NCI-H2029 treated with DMSO at 0.1 percent for 48 hours (cell line): Measurements from ENCODE around the gene CD4.

Source experiments
- DNase-seq: peaks from one replicate; lab custom pipeline; 2025; lab: John Stamatoyannopoulos, UW

The CD4 gene

DNA sequence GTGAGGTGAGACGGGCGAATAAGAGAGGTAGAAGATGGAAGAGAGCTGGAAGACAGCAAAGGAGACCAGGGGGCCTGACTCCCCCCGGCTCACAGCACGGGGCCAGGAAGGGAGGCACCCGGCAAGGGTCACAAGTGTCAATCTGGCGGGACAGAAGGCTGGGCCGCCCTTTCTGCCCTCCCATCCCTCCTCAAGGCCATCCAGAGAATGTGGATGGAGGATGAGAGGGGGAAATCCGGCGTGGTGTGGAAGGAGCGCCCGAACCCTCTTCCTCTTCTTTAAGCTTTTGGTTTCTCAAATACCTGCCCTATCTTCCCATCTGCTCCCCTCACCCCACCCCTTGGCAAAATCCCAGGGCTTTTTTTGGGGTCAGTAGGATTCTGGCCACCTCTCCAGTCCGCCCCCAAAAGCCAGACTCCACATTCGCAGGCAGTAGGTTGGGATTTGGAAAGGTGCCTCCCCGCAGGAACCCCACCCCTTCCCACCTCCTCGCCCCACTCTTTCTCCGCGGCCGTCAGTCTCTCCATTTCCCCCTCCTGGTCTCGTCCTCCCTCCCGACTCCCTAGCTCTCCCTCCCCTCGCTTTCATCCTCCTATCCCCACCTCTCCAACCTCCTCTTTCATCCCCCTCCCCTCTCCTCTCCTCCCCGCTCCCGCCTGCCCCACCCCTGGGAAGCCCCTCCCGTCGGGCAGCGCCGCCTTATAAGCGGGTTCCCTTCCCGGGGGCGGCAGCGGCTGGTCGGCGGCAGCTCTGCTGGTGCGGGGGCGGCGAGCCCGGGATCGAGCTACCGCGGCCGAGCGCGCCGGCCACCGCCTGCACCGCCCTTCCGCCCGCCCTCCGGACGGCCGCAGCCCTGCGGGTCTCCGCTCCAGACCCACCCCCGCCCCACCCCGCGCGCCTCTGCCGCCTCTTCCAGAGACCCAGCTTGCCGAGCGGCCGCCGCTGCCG lies 23.4 kb upstream of the CD4 start, which contains the start of gene PTMS:
Gene PTMS (plus strand): TSS at position 730 of the 948 bp plus-strand sequence. CDS start 343 bp downstream, outside the sequence.
- peak; percentile 60 for DNase-seq

DNA sequence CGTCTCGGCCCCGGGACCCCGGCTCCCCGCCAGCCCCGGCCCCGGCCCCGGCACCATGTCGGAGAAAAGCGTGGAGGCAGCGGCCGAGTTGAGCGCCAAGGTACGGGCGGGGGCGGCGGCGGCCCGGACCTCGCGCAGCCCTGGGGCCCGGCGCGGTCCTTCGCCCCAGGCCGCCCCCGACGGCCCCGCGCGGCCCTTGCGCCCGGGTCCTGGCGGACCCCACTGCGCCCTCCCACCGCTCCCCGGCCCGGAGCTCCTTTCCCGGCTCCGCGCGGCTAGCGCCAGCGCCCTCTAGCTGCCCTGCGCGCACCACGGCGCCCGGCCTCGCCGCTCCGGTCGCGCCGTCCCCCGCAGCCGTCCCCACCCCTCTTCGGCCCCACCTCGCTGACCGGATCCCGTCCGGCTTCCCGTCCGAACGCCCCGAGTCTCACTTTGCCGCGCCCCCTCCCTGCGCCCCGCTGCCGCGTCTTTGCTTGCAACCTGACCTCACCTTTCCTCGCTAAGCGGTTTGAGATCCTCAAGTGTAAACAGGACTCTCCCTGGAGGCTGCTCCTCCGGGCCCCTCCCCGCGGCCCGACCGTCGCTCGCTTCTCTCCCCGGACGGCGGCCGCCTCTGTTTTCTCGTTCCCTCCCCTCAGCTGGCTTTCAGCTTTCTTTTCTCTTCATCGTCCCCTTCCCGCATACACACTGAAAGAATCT lies 22.5 kb upstream of the CD4 start:
- DNase-seq: no peak

DNA sequence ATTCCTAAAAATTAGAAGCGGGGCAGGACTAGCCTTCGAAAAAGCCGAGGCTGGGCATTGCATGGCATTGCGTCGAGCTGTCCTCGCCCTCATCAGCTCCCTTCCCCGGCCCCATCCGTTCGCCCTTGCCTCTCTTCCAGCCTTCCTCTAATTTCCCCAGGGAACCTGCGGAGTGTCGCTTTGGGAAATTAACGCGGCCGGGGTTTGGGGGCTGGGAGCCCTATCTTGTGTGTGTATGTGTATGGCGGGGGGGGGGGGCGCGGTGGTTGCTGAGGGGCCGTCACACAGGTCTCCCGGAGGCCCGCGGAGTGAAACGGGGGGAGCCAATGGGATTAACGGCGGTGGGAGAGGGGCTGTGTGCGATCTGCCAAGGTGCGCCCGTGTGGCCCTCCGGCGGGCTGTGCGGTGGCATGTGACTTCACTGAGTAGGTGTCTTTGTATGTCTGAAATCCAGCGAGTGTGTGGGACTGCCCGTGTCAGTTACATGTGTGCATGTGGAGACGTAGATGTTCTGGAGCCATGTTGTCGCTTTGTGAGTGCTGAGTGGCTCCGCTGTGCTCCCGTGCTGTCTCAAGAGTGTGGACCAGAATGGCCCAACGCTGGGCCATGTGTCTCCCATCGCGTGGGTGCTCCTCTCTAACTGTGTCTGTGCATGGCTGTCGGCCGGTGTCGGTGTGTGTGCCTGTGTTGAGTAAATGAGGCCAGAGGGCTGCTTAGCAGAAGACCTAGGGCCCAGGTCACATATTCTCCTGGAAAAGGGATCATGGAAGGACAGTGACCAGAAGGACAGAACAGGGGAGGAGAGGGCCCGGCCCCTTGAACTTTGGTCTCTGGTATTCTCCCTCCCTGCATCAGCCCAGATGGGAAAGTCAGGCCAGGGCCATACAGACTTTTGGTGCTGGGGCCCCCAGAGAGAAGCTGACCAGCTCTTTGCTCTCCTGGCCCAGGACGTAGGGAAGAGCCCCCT lies 21.7 kb upstream of the CD4 start:
- DNase-seq: no peak

DNA sequence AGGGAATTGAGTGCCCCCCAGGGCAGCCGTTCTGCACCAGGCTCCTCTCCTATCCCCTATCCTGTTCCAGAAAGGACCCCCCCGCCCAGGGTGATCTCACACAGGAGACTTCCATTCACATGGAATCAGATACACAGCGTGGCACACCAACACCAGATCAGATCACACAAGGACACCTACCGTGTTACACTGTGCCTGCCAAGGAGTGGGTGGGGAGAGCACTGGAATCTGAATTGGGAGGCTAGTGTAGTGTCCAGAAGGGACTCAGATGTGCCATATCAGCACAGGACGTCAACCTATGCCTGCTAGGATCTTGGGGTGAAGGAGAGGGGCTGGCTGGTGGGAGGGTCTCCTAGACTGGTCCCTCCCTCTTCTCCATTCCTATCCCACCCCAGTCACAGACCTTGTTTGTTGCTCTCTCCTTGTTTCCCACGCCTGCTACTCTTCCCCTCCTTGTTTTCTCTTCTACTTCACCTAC lies 20.9 kb upstream of the CD4 start:
- DNase-seq: no peak

DNA sequence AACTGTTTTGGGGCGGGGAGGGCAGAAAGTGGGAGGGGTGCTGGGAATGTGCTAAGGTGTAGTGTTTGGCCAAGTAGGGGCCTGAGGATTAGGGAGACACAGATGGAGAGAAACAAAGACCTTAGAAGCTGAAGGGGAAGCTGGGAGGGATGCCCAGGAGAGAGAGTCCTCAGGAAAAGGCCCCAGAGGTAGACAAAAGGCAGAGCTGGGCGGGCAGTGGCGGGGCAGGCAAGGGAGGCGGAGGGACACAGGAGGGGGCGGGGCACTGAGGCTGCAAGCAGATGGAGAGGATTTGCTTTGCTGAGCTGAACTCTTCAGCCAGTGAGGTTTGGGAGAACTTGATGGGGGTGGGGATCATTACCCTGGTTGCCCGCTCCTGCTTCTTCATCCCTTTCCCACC lies 20.3 kb upstream of the CD4 start:
- DNase-seq: no peak

DNA sequence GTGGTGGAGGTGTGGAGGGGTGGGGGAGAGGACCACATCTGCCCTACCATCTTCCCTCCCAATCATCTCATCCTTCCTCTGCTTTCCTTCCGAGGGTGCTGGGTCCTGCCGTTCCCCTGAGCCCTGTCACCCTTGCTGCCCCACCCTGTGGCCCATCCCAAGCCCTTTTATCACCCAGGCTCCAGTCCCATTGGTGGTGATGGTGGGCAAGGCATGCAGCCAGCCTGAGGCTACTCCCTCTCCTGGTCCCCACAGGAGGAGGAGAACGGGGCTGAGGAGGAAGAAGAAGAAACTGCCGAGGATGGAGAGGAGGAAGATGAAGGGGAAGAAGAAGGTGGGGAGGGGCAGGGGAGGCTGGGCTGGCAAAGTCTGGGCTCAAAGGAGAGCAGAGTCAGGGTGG lies 19.7 kb upstream of the CD4 start:
- DNase-seq: no peak

DNA sequence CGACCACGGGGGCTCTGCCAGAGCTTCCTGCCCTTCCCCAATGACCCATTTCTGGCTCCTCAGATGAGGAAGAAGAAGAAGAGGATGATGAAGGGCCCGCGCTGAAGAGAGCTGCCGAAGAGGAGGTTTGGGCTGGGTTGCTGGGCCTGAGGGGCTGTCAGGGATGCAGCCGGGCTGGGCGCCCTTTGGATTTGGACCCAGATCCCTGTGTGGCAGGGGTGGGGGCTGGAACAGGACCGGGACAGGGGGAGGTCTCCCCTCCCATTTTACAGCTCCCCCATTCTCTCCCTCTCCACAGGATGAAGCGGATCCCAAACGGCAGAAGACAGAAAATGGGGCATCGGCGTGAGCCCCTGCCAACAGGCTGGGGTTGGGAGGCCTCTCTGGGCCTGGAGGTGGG lies 19.2 kb upstream of the CD4 start:
- no peak for DNase-seq

DNA sequence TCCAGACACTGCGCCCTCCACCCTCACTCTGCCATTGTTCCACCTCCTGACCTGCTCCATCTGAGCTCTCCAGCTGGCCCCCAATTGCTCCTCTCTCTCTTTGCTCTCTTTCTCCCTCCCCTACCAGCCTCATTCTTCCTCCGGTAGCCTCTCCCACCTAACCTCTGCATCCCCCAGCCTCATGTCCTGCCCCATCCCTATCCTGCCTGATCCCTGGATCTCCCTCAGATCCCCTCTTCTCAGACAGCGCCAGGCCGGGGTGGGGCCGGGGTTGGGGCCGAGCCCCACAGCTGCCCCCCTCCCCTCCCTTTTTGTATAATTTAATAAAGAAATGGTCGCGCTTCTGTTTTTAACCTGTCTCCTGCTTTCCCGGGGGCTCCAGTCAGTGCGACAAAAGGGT lies 18.7 kb upstream of the CD4 start:
- no peak for DNase-seq

DNA sequence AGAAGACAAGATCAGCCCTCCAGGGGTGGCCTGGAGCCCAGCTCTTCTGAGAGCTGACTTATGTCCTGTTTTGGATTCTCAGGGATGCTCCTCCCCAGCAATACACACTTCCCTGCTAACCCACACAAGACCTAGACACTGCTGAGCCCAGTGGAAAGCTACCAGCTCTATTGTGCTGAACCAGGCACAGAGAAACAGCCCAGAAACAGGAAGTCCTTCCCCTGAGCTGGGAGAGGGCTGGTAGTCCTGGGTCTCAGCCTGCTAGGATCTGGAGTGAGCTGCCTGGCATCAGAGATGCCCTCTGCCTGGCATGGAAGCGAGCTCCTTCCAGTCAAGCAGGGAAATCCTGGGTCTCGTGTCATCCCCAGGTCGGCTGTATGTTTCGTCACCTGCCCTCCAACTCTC lies 18.2 kb upstream of the CD4 start:
- DNase-seq: no peak

DNA sequence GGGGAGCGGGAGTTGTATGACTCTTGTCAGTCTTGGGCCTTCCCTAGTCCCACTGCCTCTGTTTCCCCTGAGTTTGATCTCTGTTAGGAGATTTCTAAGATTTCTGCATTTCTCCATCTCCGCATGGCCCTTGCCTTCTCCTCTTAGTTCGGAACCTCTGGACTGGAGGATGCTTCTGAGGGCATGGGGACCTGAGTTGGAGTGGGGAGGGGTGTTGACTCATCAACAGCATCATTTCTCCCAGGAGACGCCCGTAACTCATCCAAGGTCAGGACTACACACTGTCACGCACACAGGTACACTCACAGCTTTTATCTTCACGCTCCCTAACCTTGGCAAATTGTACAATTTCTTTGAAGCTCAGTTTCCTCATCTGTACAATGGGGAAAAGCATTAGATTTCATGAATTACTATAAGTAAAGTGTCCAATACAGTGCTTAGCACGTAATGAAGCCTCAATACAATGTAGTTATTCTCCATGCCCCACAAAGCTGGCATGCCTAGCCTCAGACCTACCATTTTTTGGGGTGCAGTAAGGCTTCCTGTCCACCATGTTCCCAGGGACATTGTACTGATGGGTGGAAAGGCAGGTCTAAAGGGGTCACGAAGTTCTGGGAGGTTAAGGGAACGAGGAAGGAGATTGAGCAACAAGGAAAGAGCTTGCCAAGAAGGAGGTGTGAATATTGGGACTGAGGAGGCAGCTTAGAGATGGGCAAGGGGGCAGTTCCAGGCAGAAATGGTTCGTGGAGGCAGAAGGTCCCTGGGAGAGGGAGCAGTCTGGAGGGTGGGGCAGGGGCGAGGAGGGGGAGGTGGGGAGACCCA lies 17.6 kb upstream of the CD4 start:
- DNase-seq: no peak

DNA sequence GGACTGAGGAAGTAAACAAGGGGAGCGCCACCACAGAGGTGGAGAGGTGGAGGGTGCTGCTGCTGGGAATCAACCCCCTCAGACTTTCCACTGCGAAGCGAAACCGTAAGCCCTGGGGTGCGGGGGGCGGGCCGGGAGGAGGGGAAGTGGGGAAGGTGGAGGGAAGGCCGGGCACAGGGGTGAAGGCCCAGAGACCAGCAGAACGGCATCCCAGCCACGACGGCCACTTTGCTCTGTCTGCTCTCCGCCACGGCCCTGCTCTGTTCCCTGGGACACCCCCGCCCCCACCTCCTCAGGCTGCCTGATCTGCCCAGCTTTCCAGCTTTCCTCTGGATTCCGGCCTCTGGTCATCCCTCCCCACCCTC lies 17.0 kb upstream of the CD4 start, which contains the start of gene LAG3:
Gene LAG3 (plus strand): TSS at position 190 of the 365 bp plus-strand sequence. CDS start 333 bp downstream, outside the sequence.
- DNase-seq: no peak

DNA sequence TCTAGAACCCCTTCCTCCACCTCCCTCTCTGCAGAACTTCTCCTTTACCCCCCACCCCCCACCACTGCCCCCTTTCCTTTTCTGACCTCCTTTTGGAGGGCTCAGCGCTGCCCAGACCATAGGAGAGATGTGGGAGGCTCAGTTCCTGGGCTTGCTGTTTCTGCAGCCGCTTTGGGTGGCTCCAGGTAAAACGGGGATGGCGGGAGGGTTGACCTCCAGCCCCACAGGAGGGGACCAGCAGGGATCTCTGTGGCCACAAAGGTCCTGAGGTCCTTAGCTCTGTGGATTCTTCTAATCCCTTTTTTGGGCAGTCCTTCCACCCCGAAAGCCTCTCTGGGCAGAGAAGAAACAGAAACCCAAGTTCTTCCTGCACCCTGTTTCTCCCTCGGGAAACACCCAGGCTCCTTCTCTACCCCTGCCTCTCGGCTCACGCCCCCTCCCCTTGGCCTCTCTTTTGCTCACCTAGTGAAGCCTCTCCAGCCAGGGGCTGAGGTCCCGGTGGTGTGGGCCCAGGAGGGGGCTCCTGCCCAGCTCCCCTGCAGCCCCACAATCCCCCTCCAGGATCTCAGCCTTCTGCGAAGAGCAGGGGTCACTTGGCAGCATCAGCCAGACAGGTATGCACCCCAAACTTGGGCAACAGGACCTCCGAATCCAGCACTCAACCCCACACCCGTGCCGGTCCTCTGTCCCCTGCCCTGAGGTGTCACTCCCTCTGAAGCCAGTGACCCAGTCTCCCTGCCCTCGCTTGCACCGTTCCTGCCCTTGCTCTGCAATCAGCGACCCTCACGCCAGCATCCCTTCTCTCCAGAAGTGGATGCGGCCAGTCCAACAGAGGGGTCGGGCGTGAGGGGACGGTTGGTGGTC lies 16.4 kb upstream of the CD4 start:
- DNase-seq: no peak

DNA sequence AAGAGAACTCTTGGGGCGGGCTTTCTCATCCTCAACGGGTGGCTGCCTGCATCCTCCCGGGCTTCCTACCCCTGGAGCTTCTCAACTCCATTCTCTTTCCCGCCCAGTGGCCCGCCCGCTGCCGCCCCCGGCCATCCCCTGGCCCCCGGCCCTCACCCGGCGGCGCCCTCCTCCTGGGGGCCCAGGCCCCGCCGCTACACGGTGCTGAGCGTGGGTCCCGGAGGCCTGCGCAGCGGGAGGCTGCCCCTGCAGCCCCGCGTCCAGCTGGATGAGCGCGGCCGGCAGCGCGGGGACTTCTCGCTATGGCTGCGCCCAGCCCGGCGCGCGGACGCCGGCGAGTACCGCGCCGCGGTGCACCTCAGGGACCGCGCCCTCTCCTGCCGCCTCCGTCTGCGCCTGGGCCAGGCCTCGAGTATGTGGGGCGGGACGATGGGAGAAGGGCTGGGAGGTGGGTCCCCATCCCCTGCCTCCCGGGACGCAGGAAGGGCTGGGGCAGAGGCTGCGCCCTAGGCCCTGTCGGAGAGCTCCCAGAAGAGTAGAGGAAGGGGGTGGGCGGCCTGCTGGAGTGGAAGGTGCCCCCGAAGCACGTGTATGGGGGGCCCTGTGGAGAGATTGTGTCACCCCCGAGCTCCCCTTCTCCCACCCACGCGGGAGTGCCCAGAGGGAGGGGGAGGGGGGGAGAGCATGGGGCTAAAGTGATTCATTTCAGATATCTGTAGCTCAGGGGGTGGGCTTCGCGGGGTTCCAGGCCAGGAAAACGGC lies 15.6 kb upstream of the CD4 start:
- no peak for DNase-seq

DNA sequence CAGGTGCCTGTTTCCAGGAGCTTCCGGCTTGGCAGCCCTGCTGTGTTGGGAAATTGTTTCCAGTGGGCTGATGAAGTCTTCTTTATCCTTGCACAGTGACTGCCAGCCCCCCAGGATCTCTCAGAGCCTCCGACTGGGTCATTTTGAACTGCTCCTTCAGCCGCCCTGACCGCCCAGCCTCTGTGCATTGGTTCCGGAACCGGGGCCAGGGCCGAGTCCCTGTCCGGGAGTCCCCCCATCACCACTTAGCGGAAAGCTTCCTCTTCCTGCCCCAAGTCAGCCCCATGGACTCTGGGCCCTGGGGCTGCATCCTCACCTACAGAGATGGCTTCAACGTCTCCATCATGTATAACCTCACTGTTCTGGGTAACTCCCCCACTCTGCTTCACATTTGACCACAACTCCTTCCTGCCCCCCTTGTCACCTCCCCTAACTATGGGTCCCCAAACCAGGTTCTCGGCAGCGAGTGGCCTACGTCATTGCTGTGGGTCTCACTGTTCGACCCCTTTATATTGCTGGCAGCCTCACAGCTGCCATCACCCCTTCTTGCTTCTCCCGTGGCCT lies 14.7 kb upstream of the CD4 start:
- no peak for DNase-seq

DNA sequence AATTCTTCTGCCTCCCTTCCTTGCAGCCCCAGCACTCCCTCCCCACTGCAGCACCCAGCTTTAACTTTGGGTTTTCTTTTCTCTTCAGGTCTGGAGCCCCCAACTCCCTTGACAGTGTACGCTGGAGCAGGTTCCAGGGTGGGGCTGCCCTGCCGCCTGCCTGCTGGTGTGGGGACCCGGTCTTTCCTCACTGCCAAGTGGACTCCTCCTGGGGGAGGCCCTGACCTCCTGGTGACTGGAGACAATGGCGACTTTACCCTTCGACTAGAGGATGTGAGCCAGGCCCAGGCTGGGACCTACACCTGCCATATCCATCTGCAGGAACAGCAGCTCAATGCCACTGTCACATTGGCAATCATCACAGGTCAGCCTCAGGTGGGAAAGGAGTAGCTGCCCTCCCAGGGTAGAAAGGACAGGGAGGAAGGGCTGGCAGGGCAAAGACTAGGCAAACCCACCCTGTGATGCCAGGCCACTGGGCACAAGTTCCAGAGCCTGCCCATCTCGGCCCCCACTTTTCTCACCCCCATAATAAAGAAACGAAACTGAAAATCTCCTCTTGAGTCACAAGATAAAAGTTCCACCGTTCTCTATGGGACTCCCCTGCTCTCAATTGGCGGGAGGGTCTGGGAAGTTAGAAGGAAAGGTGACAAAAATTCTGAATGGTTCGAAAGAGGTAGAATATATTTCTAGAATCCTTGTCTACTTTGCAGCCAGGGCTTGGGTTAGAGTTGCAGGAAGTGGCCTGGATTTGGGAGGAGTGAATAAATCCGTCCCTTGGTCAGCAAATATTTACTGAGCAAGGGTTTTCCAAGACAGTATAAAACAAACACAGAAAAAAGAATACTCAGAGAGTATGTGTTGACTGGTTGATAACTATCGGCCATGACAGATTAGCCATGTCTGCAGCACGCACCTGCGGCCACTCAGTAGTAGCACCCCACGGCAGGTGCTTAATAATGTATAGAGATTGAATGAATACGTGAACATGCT lies 13.8 kb upstream of the CD4 start:
- DNase-seq: no peak

DNA sequence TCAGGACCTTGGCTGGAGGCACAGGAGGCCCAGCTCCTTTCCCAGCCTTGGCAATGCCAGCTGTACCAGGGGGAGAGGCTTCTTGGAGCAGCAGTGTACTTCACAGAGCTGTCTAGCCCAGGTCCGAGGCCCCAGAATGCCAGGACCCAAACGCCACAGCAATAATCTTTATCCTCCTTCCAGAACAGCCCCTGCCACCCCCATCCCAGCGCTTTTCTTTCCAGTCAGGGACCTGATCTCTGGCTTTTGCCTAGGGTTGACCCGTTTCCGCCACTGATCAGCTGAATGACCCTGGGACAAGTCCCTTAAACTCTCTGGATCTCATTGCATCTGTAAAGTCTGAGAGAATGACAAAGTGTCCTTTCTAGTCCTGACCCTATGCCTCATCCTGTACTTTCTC lies 11.9 kb upstream of the CD4 start:
- DNase-seq: no peak

DNA sequence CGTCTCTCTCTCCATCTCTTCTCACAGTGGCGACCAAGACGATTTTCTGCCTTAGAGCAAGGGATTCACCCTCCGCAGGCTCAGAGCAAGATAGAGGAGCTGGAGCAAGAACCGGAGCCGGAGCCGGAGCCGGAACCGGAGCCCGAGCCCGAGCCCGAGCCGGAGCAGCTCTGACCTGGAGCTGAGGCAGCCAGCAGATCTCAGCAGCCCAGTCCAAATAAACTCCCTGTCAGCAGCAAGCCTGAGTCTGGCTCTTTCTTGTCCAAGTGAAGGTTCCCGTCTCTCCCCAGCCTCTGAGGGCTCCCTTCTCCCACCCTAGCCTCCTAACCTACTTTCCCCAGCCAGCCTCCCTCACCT lies 11.1 kb upstream of the CD4 start:
- DNase-seq: no peak
